HCT116 (cell line): ENCODE data around the gene EPRS1. TPM values are rescaled to one million over a fixed set of nuclear protein-coding genes. Genes with fewer than 3 reads are reported as not detected.

ENCODE experiments used
- ATAC-seq: fragments of 200-7000 bp; cut with Tn5 transposase; 2 replicates; pipeline ENCODE4 v1.9.1; 2020; ENCODE audit warnings: mild to moderate bottlenecking, moderate library complexity
- BruUV-seq: library from RNA; stranded (reverse); fragments of 400-500 nt; replicated peaks from 2 replicates; lab custom pipeline; 2021; lab: Mats Ljungman, UMichigan
- CTCF ChIA-PET: fragments of 300-600 bp; sonication (Branson Sonifier 250); formaldehyde crosslinking; loops from one replicate; lab custom pipeline; 2021; ENCODE audit warnings: antibody characterized with exemption; lab: Charles Lee
- POLR2A ChIA-PET: fragments of 300-600, 350-600 bp; sonication (Branson Sonifier 250); formaldehyde crosslinking; loops from one replicate; lab custom pipeline; 2021; ENCODE audit warnings: antibody characterized with exemption; lab: Charles Lee
- RAD21 ChIA-PET, 2 experiments: fragments of 300-600 bp; sonication (Branson Sonifier 250); formaldehyde crosslinking; loops; one replicate each; lab custom pipeline; 2023; ENCODE audit warnings: low total read pairs in 2 of 2; ENCODE audit not compliant: uncharacterized antibody in 2 of 2, unreplicated experiment in 2 of 2, low non-redundant PET in 1 of 2; lab: Charles Lee
- DNase-seq: peaks from one replicate; pipeline ENCODE4 v3.0.0-alpha.2; 2010; ENCODE audit warnings: low read depth, low spot score
- H2AFZ ChIP-seq: fragments of 200-600 bp; shearing (Covaris generic), sonication (generic); 2 replicates; pipeline ENCODE4 v1.6.1; 2017; ENCODE audit warnings: low read depth, mixed run types, mixed read lengths, antibody characterized with exemption, low read length; ENCODE audit not compliant: poor library complexity, severe bottlenecking
- H3K27ac ChIP-seq: 2 replicates; pipeline ENCODE4 v1.5.1; 2012; ENCODE audit warnings: low read depth, low read length
- H3K27me3 ChIP-seq: fragments of 200-600 bp; sonication (generic); 2 replicates; pipeline ENCODE4 v1.6.1; 2016; ENCODE audit warnings: mixed run types, low read length, mixed read lengths; ENCODE audit not compliant: insufficient read depth
- H3K36me3 ChIP-seq, 2 experiments: fragments of 200-500 bp in 1 of 2; fragments of 200-600 bp in 1 of 2; sonication (Bioruptor generic) in 1 of 2; sonication (generic) in 1 of 2; 2 replicates each; pipeline versions ENCODE4 v1.5.1 to v1.6.1; 2014 to 2016; ENCODE audit warnings: low read length in 2 of 2, inconsistent platforms in 1 of 2, mixed read lengths in 1 of 2, mixed run types in 1 of 2; ENCODE audit not compliant: insufficient read depth in 2 of 2, control insufficient read depth in 1 of 2
- H3K4me1 ChIP-seq, 2 experiments: fragments of 200-600 bp in 1 of 2; sonication (generic) in 1 of 2; 2 replicates each; pipeline versions ENCODE4 v1.5.1 to v1.6.1; 2012 to 2017; ENCODE audit warnings: low read length in 2 of 2, inconsistent platforms in 1 of 2, mild to moderate bottlenecking in 1 of 2, mixed read lengths in 1 of 2, mixed run types in 1 of 2, moderate library complexity in 1 of 2; ENCODE audit not compliant: insufficient read depth in 2 of 2, control insufficient read depth in 1 of 2
- H3K4me2 ChIP-seq: fragments of 200-600 bp; sonication (generic); 2 replicates; pipeline ENCODE4 v1.6.1; 2017; ENCODE audit warnings: mixed run types, low read length, mixed read lengths
- H3K4me3 ChIP-seq, 2 experiments: fragments of 200-600 bp in 1 of 2; sonication (generic) in 1 of 2; replicated peaks in 1 of 2; 2 replicates each; pipeline ENCODE4 v1.5.1; 2011 to 2016; ENCODE audit warnings: low read length in 2 of 2, control low read depth in 1 of 2, low read depth in 1 of 2, mild to moderate bottlenecking in 1 of 2, mixed read lengths in 1 of 2, mixed run types in 1 of 2
- H3K79me2 ChIP-seq: fragments of 200-600 bp; sonication (generic); 2 replicates; pipeline ENCODE4 v1.6.1; 2017; ENCODE audit warnings: mild to moderate bottlenecking, mixed run types, low read length, moderate library complexity, mixed read lengths; ENCODE audit not compliant: insufficient read depth
- H3K9ac ChIP-seq: fragments of 200-600 bp; sonication (generic); 2 replicates; pipeline ENCODE4 v1.6.1; 2016; ENCODE audit warnings: low read length, mixed read lengths
- H3K9me2 ChIP-seq: fragments of 200-600 bp; sonication (generic), shearing (Covaris generic); 2 replicates; pipeline ENCODE4 v1.6.1; 2017; ENCODE audit warnings: mixed run types, mild to moderate bottlenecking, moderate library complexity; ENCODE audit not compliant: insufficient read depth
- H3K9me3 ChIP-seq, 2 experiments: fragments of 200-500 bp in 1 of 2; fragments of 200-600 bp in 1 of 2; sonication (Bioruptor generic) in 1 of 2; sonication (generic) in 1 of 2; 2 replicates each; pipeline ENCODE4 v1.6.1; 2014 to 2017; ENCODE audit warnings: low read length in 2 of 2, mixed read lengths in 2 of 2, inconsistent platforms in 1 of 2, low read depth in 1 of 2, mild to moderate bottlenecking in 1 of 2, mixed run types in 1 of 2, moderate library complexity in 1 of 2; ENCODE audit not compliant: control insufficient read depth in 1 of 2, insufficient read depth in 1 of 2
- H4K20me1 ChIP-seq: fragments of 200-600 bp; sonication (generic), shearing (Covaris generic); 2 replicates; pipeline ENCODE4 v1.6.1; 2017; ENCODE audit warnings: mixed run types, mild to moderate bottlenecking, moderate library complexity; ENCODE audit not compliant: insufficient read depth
- CBX3 ChIP-seq: IDR thresholded peaks from 2 replicates; pipeline ENCODE4 v1.6.1; 2012; ENCODE audit warnings: low read depth
- ZFX ChIP-seq: fragments of 450-650 bp; IDR thresholded peaks from 2 replicates; pipeline ENCODE4 v1.6.1; 2017
- intact Hi-C: fragments of 100-400 bp; cut with micrococcal nuclease; formaldehyde crosslinking; loops from 2 replicates; pipeline ENCODE4 v1.10.0; 2022
- total RNA-seq: library from RNA; stranded (reverse); gene quantifications from one replicate; pipeline ENCODE4 v1.2.1, GENCODE V29; 2021; ENCODE audit not compliant: unreplicated experiment

Gene EPRS1
- total RNA-seq, 1 experiment from 2014 or later, result 188 TPM

GRCh38 chr1:219999821-220000220, 46.5 kb downstream of the EPRS1 start:
- H3K9me3 ChIP-seq, result no peaks in the 10 kb centered on the region
- no peaks in the 10 kb centered on the region for H4K20me1 ChIP-seq
- no TSS peak for BruUV-seq
- H3K27ac ChIP-seq, result no peak overlapping the region
- intact Hi-C loops, result loop anchor here (10.0 kb wide), 1 partner anchor 775 kb away; no protein-coding TSS in a partner anchor
- TF ChIP-seq CBX3 (no peak), ZFX (no peak)
- ATAC-seq (no peak), DNase-seq (no peak)
- H3K4me2 ChIP-seq, result no peak overlapping the region
- ChIA-PET POLR2A (no interaction called here), CTCF (interaction anchor here (1.7 kb wide), 1 partner anchor 9 kb away, joined by 5 read pairs; no protein-coding TSS in a partner anchor), RAD21 (no interaction called here)
- no peaks in the 10 kb centered on the region for H3K9me2 ChIP-seq
- H2AFZ ChIP-seq, result no peak overlapping the region
- H3K9ac ChIP-seq, result no peak overlapping the region
- peaks cover 16 to 36% of the 10 kb centered on the region in 2 experiments; a peak in 3 of 4 replicates for H3K36me3 ChIP-seq
- no peaks in the 10 kb centered on the region for H3K4me1 ChIP-seq
- H3K4me3 ChIP-seq, result no peak overlapping the region
- no peaks in the 10 kb centered on the region for H3K79me2 ChIP-seq
- no peaks in the 10 kb centered on the region for H3K27me3 ChIP-seq

Other genes with a start within 250 kb of the EPRS1 start
- gene SLC30A10, start 117.9 kb downstream of the EPRS1 start, total RNA-seq, result 0.15 TPM
- gene BPNT1, start 43.3 kb upstream of the EPRS1 start, total RNA-seq, result 25.2 TPM
- 106 TPM for gene IARS2, start 47.6 kb upstream of the EPRS1 start, total RNA-seq
- gene RAB3GAP2, start 225.9 kb upstream of the EPRS1 start, total RNA-seq, result 32.5 TPM